AG09319 (cell line): Measurements from ENCODE around the gene PAPOLG.

ENCODE experiments used
- DNase-seq: peaks from one replicate; pipeline ENCODE4 v3.0.0-alpha.2; 2010; ENCODE audit warnings: low read depth; ENCODE audit errors: extremely low read depth
- TF ChIP-seq, protein P1 (sequence below): IDR thresholded peaks from 2 replicates; pipeline ENCODE4 v1.5.1; 2011; ENCODE audit warnings: low read depth, mild to moderate bottlenecking, inconsistent platforms, low read length, moderate library complexity

The PAPOLG gene

DNA sequence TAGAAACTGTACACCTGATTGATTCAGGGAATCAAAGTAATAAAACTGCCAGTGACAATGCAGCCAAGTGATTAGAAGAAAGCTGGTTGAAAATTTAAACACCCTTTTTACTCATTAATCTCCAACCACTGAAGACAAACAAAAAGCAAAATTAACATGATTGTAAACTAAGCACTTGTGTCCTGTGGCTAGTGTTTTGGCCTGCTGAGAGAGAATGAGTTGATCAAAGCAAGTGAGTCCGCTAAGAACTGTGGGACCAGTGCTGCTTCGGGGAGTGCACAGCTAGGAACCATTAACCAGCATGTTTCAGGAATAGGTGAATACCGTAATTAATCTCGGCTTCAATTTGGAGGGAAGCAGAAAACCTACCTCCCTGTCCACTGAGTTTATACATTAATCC is 13.6 kb upstream of the PAPOLG start:
- TF ChIP-seq, protein P1, sequence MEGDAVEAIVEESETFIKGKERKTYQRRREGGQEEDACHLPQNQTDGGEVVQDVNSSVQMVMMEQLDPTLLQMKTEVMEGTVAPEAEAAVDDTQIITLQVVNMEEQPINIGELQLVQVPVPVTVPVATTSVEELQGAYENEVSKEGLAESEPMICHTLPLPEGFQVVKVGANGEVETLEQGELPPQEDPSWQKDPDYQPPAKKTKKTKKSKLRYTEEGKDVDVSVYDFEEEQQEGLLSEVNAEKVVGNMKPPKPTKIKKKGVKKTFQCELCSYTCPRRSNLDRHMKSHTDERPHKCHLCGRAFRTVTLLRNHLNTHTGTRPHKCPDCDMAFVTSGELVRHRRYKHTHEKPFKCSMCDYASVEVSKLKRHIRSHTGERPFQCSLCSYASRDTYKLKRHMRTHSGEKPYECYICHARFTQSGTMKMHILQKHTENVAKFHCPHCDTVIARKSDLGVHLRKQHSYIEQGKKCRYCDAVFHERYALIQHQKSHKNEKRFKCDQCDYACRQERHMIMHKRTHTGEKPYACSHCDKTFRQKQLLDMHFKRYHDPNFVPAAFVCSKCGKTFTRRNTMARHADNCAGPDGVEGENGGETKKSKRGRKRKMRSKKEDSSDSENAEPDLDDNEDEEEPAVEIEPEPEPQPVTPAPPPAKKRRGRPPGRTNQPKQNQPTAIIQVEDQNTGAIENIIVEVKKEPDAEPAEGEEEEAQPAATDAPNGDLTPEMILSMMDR: no peak
- no peak for DNase-seq

DNA sequence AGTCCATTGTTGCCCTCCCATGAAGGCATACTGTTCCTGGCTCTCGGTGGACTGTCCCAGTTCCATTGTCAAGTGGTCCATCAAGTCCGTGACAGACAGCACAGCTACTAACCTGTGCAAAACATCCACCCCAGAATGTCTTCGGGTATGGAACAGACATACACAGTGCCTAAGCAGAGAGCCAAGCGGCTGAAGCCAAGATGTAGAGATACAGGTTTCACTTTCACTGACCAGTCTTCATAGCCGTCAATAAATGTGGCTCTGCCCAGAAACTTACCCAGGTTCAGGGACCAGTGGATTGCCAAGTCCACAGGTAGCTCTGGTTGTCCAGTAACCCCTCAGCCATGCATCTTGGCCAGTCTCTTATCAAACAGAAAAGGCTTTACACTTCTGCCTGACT is 10.7 kb upstream of the PAPOLG start:
- no peak for DNase-seq
- TF ChIP-seq, protein P1: no peak

DNA sequence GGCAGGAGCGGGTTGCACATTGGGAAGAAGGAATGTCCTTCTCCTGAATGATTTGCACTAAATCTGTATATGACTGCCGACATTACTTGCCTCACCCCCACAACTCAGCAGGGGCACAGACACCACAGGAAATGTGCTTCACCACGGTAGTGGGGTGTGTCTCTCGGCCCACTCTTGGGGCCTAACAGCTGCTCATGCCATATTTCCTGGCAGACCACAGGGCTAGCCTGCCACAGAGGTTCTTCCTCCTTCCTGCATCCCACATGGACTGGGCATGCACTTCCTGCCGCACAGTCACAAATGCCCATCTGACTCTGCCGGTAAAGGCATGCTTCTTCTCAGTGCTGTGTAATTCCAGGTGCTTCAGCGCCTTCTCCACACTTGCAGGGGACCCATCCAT is 10.3 kb upstream of the PAPOLG start:
- DNase-seq: no peak

DNA sequence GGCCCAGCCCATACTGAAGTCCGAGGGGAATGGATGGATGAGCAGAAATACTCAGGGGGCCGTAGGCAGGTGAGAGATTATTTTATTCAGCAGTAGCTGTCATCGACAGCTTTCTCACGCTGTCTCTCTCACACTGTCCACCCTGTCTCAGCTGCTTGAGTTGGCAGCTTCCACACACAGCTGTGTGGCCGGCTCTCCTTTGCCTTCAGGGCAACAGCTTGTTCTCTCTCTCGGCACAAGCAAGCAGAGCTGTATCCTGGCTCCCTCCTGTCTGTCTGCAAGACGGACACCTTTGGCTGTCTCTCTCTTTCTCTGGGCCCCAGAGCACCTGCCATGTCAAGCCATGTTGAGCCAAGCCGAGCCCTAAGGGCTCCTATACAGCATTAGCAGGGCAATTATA is 9.8 kb upstream of the PAPOLG start:
- TF ChIP-seq, protein P1: no peak
- DNase-seq: no peak

More for the DNA sequence above, 10.3 kb upstream of the PAPOLG start:
- TF ChIP-seq, protein P1: no peak

DNA sequence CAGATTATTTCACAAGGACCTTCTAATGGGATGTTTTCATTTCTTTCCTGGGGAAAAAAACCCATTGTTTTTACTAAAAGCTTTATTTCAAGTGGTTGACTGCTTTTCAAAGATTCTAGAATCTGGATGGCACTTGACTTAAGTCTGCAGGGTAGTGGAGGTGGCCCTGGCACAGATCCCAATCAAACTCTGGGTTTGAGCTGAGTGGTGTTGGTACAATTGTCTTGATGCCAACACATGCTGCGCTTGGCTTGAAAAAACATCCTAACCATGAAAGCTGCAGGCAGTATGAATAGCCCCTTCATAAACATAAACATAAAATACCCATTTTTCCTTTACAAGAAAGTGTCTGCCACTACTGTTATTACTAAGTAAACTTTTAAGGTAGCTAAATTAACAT is 3.6 kb downstream of the PAPOLG start:
- TF ChIP-seq, protein P1: no peak
- DNase-seq: no peak

DNA sequence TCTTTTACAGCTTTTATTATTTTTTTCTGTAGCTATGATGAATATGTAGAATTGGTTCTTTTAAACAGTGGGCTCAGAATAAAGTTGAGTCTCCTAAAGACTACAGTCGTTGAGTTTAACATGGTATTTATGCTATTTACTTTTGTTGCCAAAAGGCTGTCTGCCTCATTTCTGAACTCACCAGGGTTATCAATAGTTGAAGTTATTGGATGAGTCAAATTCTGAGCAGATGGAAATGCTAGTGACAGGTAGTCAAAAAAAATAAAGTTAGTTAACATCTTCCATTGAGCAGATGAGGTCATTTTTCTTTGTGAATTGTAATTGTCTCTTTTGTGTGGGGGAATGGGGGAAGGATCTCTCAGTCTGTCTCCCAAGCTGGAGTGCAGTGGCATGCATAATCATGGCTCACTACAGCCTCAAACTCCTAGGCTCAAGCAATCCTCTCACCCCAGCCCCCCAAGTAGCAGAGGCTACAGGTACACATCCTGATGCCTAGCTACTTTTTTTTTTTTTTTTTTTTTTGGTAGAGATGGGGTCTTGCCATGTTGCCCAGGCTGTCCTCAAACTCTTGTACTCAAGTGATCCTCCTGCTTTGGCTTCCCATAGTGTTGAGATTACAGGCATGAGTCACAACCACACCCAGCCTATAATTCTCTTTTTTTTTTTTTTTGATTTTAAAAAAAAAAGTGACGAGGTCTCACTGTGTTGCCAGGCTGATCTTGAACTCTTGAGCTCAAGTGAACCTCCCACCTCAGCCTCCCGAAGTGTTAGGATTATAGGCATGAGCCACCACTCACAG is 8.9 kb downstream of the PAPOLG start:
- DNase-seq: no peak
- TF ChIP-seq, protein P1: no peak

DNA sequence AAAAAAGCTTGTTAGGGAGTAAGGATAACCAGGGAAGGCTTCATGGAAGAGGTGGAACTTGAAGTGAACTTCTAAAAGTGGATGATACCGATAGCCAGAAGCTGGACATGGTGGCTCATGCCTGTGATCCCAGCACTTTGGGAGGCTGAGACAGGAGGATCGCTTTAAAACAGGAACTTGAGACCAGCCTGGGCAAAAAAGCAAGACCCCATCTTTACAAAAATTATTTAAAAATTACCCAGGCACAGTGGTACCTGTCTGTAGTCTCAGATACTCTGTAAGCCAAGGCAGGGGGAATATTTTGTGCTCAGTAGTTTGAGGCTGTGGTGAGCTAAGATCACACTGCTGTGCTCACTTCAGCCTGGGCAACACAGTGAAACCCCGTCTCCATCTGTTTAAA is 10.2 kb downstream of the PAPOLG start:
- TF ChIP-seq, protein P1: no peak
- no peak for DNase-seq
